Fibroblast of skin of left quadriceps (primary cell): Measurements from ENCODE around the gene MACROD2.
A peak's percentile ranks its signal among the peaks of the same experiment; 100 is the strongest.

Experiments used
- DNase-seq, 2 experiments: peaks; one replicate each; pipeline ENCODE4 v3.0.0-alpha.2; 2013; ENCODE audit warnings: low read depth in 2 of 2

MACROD2 gene

DNA sequence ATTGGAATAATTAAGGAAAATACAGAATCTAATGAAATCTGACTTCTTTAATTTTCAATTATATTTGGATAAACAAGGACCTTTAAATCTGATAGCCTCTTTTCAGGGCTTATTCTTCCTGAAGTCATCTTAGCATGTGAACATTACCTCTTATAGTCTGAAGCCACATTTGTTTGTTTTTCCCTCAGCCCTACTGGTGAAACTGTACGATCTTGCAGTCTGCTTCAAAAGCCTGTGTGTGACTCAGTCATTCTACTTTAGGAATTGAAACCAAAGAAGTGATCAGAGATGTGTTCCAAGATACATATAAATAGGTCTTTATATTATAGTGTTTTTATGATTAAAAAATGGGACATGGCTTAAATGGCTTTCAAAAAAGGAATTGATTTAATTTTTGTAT is 67.5 kb downstream of the MACROD2 start:
- DNase-seq, result no peak

DNA sequence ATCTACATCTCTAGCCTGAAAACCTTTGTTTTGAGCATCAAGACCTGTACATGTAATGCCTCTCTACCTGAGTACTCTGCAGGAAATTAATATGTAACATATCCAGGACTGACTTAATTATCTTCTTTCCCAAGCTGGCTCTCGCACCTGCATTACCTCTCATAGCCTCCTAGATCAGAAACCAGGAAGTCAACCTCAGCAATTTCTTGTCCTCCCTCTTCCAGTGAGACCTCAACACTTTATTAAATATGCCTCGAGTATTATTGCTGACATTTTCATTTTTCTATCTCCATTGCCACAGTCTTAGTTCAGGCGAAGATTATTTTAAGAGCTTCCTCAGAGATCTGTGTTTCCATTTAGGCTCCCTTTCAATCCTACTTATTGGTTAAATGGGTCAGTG is 69.0 kb downstream of the MACROD2 start:
- DNase-seq, result no peak

DNA sequence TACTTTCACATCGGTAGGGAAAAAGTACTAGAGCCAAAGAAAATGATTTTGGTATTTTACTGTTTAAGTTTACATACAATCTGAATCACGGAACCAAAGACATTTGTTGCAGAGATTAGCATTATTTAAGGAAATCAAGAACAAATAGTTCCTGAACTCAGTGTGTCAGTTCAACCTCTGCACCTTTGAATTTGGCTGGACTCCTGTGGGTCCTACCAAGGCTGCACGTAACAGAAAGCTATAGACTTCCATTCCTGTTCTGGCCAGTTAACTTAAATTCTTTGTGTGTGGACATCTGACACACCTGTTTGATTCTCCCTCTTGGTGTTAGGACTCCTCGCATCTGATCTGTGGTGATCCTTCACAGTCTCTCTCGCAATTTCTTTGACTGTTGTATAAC is 69.6 kb downstream of the MACROD2 start:
- no peak for DNase-seq

DNA sequence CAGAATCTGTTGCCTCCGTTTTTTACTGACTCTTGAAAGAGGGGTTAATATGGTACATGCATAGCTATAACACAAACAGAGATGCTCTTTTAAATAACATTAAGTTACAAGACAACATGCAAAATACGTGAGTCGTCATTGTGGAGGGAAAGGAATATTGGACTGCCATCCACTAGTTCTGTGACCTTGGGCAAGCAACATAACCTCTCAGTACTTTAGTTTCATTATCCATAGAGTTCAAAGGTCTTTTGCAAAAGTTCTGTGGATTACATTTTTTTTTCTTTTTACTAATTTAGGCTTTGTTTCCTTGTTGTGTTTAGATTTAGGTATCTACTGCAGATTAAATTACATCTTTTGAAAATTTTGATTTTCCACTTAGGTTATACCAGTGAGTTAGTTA is 70.5 kb downstream of the MACROD2 start:
- DNase-seq, result no peak

DNA sequence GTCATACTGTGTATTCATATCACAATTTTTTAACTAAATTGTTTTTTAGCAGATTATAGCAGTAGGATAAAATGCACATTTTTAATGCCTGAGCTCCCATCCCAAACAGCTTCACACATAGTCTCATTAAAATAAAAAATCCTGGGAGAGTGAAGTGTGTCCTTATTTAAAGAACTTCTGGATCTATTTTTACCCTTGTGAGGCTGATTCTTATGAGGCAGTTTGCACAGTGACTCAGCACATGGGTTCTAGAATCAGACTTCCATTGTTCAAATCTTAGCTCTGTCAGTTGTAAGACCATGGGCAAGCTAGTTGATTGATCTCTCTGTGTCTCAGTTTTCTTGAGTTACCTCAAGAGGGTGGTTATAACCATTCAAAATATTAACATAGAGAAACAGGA is 72.3 kb downstream of the MACROD2 start:
- no peak for DNase-seq

DNA sequence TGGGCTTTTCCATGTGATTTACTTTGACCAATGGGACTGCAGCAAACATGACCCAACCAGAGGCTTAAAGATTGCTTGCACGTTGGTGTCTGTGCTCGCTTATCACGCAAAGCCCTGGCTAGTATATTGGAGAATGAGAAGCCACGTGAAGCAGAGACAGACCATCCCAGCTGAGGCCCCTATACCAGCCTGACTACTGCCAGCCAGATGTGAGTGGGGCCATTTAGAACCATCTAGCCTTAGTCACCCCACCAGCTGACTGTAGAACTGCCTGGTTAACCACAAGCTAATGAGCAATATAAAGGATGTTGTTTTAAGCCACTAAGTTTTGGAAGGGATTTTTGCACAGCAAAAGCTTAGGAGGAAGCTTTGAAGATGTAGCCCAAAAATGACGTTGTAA is 74.5 kb downstream of the MACROD2 start:
- DNase-seq, result peak in 1 of 2 experiments; percentile 10

DNA sequence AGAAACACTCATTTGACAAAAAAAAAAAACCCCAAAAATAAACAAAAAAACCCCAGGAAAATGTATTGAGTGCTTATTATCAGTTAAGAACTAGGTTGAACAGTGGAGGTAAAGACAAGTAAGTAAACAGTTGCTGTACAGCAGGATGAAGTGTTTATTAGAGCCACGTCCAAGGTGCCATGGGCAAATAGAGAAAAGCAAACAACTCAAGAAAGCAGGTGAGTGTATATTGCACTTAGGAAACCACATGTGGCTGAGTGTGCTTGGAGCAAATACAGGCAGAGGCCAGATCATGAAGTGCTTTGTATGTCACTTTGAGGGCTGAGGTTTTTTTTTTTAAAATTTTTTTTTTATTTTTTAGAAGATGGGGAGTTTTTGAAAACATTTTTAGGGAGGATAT is 98.3 kb downstream of the MACROD2 start:
- no peak for DNase-seq

DNA sequence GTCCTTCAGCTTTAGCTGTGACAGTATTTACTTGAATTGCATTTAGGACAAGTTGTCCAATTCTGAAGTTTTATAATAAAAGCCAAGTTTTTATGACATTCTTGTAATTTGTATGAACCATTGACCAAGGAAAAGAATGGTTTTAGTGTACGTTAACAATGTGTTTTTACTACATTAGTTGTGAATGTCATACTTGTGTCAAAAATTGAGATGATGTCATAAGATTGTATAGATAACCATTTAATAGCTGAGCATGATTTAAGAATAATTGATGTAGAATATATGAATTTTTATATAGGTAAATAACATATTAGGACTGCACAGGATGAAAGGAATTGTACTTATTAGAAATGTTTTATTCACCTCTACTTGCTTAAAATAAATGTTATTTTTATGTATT is 102.9 kb downstream of the MACROD2 start:
- no peak for DNase-seq

DNA sequence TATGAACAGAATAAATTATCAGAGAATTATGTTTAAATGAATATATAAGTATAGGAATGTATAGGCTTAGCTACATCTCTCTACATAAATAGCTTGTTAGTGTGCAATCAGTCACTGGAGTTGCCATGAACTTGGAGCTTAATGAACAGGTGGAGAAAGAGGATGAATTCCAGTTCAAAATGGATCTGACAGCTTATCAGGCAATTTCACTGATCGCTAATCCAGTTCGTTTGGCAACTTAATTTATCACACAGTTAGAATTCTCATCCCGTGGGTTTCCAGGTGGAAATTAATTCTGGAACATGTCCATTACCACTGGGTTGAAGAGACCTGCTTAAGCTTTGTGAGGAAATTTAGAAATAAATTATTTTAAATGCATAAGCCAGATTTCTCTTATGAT is 118.1 kb downstream of the MACROD2 start:
- no peak for DNase-seq

DNA sequence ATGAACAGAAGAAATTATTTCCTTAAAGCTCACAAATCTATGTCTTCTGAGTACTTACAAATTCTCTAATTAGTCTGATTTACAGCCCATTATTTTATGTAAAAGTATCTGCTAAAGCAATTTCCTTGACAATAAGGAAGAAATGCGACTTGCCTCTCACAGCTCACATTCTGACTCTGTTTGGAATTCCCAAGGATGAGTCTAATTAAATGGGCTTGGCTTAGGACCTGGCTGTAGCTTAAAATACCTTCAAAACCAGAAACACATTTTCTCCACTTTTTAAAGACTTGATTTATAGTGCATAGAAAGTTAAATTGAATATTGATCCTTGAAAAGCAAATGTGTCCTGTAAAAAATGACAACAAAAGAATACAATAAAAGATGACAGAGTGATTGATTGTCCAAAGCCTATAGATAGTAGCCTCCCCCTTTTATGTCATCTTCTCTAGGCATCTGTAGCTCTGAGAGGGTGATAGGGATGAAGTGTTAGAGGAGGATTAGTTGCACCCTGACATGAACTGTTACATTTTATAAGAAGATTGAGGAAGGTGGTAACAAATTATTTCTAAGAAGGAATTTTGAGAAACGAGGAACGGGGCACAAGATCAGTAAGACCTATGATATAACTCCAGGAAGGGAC is 118.9 kb downstream of the MACROD2 start:
- no peak for DNase-seq

DNA sequence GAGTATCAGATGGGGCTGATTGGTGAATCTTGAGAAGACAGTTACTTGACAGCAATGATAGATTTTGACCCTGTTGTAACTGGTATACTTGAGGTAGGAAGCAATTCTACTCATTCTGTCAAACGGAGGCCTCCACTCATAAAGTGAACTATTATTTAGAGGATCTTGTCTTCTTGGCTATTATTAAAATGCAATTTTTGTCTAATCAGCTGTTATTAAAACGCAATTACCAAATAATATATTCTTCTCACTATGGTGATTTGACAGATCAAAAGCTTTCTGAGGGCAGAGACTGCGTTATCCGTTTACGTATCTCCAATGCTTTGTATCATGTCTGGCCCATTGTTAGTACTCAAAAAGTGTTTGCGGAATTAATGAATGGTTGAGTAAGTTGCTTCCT is 120.7 kb downstream of the MACROD2 start:
- DNase-seq, result no peak

DNA sequence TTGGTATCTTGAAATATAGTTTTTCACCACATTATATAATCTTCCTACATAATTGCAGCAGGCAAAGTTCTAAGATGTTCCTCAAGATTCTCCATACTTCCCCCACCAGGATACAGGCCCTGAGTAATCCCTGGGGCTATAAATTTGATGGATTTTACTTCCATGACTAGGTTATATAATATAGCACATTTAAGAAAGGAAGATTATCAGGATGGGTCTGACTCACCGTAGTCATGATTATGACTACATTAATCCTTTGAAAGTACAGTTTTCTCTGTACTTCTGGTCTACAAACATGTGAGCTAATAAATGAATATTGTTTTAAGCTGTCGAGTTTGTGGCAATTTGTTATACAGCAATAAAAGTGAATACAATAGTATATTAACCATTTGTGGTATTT is 122.5 kb downstream of the MACROD2 start:
- DNase-seq, result no peak

DNA sequence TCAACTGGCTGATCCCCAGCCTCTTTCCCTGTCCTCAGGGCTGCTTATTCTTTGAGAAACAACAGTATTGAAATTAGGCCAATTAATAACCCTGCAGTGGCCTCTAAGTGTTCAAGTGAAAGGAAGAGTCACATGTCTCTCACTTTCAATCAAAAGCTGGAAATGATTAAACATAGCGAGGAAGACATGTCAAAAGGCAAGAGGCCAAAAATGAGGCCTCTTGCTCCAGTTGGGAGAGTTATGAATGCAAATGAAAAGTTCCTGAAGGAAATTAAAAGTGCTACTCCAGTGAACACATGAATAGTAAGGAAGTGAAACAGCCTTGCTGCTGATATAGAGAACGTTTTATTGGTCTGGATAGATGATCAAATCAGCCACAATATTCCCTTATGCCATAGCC is 131.5 kb downstream of the MACROD2 start:
- no peak for DNase-seq

DNA sequence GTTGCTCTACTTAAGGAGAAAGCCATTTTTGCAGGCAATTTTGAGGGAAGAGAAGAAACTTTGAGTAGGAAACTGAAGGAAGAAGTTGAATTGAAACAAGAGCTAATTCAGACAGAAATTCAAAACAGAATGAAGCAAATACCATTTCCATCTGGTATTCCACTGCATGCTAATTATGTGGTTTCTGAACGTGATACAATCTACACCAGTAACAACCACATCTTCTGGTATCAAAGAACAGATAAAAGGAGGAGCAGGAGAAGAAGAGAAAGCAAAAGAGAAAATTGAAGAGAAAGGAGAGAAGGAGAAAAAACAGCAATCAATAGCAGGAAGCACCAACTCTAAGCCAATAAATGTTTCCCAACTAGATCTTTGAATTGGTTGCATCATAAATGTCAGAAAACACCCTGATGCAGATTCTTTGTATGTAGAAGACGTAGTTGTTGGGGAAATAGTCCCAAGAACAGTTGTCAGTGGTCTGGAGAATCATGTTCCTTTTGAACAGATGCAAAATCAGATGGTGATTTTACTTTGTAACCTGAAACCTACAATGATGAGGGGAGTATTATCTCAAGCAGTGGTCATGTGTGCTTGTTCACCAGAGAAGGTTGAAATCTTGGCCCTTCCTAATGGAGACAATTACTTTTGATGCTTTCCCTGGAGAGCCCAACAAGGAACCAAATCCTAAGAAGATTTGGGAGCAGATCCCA is 132.4 kb downstream of the MACROD2 start:
- no peak for DNase-seq

DNA sequence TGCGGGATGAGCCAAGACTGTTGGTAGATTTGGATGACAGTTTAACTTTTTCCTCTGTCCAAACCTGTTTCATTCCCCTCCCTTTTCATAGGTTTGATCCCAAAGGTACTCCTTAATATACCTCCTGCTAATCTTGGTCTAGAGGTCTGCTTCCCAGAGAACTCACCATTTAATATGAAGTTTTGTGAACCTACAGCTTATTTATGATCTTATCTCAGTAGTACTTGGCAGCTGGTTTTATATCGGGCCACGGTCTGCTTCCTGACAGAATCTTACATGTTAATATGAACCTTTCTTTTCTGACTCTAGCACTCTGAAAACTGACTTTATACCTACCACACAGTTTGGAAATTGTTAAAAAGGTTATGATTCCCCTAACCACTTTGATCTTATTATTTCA is 138.7 kb downstream of the MACROD2 start:
- DNase-seq, result no peak

DNA sequence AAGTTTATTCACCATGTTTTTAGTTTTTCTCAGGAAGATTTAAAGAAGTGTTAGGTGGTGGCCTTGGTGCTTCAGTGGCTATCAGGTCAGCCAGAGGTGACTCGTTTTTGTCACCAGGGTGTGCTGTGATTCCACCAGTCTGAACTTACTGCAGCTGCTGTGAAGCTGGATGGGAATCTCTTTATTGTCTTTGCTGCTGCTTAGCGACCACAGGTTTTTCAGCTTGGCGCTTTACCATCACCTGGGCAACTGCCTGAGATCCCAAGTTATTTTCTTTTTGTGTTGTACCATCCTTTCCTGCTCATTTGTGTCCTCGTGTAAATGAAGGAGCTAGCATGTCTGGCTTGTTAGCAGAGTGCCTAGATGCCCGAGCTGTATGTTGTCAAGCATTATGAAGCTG is 146.9 kb downstream of the MACROD2 start:
- DNase-seq, result no peak

DNA sequence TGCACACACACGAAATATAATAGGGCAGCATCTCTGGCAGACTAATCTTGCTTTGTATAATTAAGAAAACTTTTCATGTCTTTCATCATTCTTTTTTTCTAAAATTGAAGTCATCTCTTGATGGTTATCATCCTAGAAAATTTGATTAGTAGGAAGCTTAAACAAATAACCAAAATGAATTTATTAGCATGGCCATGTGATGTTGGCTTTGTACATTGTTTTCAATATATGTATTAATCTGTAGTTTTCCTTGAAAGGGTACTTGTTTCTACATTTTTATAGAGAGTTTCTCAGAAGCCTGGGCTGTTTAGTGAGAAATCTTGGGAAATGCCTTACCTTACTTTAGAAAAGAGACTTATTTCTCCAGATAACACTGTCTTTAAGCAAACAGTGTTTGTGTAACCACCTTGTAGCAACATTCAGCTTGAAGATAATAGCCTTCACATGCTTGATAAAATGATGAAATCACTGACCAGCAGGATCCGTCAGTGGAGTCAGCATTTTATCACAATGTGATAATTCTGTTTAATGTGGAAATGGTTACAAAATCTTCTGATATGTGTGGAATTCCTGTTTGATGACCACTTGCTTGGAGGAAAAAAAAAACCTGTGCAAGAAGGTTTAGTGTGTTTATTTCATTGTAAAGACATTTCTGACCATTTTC is 147.8 kb downstream of the MACROD2 start:
- DNase-seq, result peak; percentile 38 to 48

DNA sequence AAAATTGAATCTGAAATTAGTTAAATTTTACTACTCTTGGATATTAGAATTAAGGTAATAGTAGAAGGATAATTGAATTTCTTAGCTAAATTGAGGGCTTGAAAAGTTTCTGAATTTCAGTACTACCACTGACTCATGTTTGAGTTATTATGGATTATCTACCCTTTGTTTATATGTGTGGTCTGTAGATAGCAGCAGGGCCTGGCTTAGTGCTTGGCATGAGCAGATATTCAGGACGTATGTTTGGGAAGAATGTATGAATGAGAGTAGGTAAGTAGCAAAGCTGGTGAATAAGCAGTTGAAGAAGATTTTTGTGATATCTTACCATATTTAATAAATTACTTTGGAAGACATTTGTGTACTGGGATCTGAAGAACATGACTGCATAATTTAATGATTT is 152.7 kb downstream of the MACROD2 start:
- no peak for DNase-seq

DNA sequence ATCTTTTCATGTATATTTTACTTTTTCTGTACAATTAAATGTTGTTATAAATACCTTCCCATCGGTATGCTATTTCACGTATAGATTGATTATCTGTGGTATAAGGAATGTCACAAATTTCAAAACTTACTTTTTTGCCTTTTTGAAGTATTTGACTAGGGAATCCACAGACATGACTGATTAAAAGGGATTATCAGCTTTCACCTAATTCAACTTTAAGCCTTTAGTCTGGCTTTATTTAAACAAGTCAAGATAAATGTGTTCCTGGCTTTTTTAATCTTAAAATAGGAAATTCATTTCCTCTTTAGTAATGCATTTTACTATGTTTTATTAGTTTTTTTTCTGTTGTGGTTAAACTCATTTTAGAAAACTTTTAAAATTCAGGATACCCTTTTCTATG is 160.0 kb downstream of the MACROD2 start:
- DNase-seq, result no peak

DNA sequence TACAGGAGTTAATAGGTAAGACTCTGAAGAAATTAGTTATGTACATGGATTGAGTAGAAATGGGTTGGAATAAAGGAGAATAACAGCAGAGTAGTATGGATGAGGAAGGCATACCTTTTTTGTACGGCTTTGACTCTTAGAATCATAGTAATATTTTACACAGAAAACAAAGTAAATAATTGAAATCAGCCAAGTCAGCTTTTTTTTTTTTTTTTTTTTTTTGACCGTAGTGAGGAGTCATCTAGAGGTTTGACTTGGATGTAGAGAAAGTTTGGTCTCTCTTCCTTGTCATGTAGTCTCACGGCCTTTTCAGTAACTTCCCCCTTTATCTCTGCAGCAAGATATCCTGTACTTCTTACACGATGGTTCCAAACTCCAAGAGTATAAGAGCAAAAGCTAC is 183.2 kb downstream of the MACROD2 start:
- no peak for DNase-seq

DNA sequence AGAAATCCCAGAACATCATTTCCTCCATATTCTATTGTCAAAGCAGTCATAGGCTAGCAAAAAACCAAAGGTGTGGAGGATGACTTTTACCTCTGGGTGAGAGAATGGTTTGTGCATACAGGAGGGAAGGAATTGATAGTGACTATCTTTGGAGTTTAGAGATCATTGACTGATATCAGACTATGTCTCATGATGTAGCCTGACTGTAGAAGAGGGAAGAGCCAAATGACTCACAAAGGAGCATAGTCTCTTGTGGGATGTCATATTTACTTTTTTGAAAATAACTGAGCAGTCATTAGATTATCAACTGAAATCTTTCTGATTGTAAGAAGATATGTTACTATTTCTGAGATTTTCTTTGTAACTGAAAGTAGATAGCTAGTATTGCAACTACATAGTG is 183.6 kb downstream of the MACROD2 start:
- DNase-seq, result no peak

DNA sequence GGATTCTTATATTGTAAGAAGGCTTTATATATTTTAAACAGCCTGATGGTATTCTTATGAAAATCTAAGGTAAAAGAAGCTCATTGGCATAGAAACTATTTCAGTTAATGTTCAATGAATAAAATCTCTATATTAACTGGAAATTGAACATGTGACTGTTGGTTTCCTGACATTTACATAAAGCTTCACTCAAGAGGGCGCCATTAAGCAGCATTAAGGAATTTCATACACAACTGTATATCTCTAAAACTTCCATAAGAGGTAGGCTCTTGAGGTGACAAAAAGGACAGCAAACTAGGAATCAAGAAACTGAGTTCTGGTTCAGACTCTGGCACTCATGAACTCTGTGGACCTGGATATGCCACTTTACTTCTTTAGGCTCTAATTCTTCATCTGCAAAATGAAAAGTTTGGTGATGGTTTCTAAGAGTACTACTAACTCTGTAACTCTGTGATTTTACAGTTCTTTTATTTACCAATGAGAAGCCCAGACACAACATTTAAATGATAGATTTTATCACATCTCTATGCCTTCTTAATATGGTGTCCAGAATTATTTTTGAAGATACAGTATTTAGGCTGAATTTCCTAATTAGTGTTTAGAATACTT is 194.6 kb downstream of the MACROD2 start:
- peak; percentile 29 to 41 for DNase-seq

DNA sequence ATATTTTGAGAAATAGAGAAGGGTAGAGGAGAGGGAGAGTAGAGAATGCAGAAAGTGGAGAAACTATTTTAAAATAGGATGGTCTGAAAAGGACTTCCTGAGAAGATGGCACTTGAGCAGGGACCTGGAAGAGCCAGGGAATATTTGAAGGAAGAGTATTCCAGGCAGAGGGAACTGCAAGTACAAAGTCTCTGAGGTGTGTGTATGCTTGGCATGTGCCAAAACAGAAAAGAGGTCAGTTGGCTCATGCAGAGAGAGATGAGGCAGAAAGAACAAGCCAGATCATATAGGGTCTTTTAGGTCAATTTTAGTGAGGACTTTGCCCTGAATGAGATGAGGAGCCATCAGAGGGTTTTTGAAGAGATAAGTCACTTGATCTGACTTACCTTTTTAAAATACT is 196.2 kb downstream of the MACROD2 start:
- DNase-seq, result no peak
